Kidney tubule cell (primary cell): Measurements from ENCODE around the gene ITIH6.
"Not testable (repeated sequence)": the region's sequence is repeated elsewhere in the genome, so short reads cannot be mapped to it uniquely, and the experiment has no call there.

ENCODE experiments used
- DNase-seq: peaks from one replicate; pipeline ENCODE4 v3.0.0-alpha.2; 2018; ENCODE audit warnings: low spot score

ITIH6 gene

DNA sequence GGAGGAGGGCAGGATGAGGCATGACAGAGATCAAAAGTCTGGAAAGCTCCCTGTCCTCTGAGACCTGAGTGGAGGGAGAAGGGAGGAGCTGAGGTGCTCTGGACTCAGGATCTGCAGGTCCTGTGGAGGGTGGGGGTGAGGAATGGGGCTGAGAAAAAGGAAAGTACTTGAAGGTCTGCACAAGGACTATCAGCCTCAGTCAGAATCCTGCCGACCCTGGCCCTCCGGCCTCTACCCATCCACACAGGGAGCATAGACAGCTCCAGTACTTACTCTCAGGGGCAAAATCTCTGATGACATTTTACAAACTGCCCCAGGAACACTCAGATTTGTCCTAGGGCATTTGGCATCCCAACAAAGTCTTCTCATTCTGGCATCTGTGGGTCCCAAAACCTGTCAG, 991 bp upstream of the ITIH6 start:
- DNase-seq: no peak

DNA sequence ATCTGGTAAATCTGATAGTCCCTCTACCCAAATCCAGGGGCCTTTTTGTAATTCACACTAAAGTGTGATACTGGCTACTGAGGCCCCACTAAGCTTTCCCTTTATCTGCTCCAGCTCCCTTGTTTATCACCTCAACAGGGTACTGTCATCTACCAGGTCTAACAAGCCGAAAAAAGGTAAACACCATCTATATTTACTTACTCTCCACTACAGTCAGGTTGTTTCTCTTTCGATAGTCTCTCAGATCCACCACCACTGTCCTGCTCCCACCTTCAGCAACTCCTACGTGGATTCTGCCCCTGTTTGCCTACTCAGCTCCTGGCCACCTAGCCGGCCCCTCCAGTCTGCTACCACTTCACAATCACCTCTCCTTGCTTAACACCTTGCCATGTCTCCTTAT, 3.3 kb downstream of the ITIH6 start:
- no peak for DNase-seq

DNA sequence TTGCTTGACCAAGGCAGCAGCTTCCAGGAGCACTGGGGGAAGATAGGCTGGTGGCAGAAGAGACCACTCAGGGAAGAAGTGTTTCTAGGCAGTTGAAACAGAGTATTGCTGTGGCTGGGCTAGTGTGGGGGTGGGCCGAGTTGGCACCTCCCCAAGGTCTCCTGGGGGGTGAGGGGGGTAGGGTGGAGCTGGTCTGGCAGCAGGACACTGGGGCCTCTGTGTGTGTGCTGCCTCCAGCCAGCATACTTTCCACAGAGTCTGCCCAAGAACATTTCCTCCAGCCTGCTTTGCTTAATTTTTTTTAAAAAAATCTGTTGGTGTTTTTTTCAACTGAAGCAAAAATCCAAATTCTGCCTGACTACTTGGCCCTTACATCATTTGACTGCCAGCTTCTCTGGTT, 4.0 kb downstream of the ITIH6 start:
- DNase-seq: no peak

DNA sequence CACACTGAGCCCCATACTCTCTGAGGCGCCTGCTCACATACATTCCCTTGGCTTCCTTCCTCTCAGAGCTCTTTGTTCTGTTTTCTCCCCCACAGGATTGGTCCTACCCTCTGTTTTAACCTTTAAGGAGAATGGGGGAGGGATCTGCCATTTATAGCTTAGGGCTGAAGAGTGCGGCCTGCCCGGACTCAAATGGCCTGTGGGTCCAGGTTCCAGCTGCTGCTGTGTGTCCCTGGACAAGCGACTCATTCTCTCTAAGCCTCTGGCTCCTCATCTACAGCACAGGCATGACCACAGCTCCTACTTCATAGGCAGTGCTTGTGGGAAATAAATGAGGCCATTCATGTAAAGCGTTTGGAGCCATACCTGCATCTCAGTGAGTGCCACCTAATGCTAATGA, 8.7 kb downstream of the ITIH6 start:
- DNase-seq: not testable (repeated sequence)

DNA sequence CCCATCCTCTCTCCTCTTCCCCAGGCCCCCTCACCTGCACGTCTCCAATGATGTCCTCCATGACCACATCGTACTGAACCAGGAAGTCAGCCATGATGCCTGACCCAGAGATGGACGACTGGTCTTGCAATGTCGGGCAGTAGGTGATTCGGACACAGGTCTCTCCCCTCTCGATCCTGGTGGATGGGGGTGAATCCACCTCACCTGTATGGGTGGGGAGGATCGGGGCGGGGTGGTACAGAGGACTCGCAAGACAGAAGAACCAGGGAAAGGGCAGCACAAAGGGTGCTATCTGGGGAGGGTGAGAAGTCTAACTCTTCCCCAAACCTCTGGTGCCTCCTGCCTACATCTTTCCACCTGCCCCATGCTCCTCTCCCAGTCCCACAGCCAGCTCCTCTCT, 9.6 kb downstream of the ITIH6 start:
- no peak for DNase-seq

DNA sequence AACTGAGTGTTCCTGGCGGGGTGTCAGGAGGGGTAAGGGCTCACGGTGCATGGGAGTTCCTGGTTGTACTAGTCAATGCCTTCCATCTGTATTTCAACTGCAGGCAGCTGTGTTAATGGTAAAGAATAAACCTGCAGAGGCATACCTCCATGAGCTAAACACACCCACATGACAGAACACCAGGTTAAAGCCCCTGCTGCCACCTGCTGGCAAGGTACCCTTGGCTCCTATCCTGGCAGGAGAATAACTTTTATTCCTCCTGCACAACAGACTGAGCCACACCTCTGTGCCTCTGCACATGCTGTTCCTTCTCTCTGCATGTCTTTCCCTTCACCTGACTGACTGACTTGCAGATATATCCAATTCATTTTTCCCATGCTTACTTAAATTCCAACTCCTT, 11.1 kb downstream of the ITIH6 start:
- peak; percentile 4 for DNase-seq

DNA sequence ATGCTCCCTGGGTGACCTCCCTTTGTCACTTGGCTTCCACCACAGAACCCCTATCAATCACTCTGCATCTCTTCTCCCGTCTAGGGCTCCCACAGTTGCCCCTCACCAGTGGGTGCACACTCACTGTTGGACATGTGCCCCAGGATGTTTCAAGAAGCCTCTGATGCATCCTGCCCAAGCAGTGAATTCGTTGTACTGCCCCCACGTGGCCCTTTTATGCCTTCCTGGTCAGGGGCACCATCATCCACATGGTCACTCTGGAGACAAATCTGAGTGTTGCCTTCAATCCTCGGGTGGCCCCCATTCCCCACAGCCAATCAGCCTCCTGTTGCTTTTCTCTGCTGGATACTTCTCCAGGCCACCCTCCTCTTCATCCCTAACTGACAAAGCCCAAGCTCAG, 12.2 kb downstream of the ITIH6 start:
- DNase-seq: peak; percentile 3

DNA sequence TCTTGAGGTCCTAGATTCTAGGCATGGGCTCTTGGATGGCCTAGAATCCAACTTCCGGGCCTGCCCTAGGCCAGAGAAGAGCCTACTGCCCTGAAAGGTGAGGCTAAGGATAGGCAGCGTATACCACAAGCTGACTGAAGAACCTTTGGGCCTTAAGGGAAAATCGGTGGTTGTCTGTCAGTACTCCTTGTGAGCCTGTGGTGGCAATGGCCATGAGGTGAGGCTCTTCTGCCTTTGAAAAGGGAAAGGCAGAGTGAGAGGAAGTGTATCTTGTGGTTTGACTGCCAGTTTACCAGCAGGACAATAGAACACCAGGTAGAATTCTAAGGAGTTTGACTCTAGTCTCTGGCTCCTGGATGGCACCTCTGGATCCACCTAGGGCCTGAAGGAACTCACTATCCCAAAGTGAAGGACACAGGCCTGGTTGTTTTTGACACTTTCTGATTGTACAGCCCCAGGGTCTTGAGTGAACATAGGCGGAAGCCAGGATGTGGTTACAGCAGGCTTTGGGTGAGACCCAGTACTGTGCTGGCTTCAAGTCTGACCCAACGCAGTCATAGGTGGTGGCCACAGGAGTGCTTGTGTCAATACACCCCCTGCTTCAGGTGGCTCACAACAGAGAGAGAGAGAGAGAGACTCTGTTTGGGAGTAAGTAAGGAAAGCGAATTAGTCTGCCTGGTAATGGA, 20.9 kb downstream of the ITIH6 start:
- no peak for DNase-seq

DNA sequence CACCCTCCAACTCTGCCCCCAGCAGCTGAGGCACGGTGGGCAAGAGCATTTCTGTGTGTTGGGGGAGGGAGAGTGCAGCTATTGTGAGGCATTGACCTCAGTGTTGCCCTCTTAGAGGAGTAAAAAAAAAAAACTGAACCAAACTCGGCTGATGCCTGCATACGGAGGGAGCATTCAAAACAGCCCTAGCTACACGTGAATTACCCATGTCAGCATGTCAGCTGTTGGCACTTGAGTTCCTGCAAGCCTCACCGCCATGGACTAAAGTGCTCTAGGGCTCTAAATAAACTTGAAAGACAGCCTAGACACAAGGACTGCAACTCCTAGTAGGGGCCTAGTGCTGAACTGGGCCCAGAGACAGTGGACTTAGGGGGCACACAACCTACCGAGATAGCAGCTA, 22.0 kb downstream of the ITIH6 start:
- no peak for DNase-seq

DNA sequence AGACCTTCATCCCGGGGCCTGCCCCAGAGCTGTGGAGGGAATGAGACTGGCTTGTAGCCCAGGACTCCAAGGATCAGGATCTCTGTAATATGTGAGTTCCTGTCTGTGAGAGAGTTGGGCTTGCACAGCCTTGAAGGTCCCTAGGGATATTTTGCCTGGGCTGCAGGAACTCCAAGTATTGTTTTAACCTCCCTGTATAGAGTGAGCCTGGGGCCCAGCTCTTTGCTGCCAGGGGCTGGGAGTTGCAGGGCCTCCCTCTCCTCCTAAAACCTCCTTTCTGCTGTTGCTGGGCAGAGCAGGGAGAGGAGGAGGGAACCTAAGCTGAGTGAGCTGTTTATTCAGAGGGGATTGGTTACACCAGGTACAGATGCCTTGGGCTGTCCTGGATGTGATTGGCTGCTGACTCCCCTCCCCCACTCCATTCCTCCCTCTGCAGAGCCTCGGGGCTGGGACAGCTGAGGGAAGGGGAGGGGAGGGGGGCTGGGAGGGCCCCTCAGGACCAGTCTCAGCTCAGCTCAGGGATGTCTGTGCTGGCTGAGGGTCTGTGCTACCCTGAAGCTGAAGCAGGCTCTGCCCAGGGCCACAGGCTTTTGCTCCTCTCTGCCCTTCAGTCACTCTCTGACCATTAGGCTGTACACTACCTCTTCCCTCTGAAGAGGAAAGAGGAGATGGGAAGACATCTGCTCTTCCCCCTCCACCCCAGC, 23.5 kb downstream of the ITIH6 start:
- not testable (repeated sequence) for DNase-seq

DNA sequence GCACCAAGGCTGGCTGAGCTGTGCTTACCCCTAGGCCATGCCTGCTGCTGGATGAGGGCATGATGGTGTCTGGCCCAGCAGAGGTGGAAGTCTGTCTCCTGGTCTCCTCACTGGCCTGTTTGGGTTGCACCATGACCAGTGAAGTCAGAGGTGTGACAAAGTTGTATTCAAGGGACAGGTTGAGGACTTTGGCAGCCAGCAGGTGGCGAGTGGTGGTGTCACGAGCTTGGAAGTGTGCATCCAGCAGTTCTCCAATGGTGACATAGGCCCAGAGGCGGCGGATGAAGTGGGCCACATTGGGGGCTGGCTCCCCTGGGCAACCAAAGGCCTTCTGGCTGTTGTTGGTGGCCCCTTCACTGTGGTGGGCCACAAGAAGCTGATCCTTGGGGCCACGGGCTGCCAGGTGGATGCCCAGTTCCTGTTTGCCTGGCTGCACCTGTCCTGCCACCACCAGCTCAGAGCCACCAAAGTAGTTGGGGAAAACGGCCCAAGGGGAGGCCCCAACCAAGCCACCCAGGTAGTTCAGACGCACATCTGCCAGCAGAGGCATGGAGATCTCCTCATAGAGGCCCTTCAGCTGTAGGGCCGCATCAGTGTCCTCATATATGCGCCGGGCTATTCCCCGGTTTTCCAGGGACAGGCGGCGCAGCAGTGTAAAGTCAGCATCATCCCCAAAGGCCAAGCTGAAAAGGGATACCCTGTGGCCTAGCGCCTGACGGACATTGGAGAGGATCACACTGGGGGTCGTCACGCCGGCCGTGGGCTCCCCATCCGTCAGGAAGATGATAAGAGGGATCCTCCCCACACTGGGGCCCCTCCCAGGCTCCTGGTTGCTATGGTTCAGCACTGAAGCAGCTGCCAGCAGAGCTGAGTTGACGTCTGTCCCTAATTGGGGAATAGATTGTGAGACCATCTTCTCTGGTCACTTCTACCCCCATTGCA, 39.7 kb downstream of the ITIH6 start:
- DNase-seq: no peak

DNA sequence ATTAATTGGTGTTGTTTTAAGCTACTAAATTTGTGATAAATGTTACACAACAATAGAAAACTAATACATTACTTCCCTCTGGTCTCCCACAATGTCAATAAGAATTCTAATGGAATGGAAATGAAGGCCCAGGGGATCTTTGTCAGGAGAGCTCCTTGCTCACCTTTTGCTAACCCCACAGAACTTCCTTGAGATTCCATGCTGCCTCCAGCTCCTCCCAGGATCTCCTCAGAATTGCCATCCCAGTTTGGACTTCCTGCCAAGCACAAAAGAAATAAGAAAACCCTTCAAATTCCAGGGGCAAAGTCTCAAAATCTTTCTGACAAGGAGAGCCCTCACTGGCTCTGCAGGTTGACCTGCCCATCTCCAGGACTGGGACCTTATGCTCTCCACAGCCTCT, 43.2 kb downstream of the ITIH6 start:
- no peak for DNase-seq

DNA sequence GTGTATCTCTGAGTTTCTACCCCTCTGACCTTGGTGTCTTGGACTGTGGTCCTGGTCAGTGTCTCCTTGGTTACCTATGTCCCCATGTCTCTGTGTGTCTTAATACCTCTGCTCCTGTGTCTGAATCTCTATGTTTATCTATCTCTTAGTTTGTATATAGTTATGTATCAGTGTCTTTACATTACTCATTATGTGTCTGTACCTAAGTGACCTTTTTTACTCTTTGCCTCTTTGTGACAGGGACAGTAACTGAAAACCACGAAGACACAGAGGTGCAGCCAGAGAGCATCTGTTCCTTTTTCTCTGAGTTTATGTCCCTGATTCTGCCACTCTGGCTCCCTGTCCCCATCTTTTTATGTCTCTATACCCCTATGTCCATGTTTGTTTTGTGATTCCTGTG, 49.4 kb downstream of the ITIH6 start:
- DNase-seq: no peak

DNA sequence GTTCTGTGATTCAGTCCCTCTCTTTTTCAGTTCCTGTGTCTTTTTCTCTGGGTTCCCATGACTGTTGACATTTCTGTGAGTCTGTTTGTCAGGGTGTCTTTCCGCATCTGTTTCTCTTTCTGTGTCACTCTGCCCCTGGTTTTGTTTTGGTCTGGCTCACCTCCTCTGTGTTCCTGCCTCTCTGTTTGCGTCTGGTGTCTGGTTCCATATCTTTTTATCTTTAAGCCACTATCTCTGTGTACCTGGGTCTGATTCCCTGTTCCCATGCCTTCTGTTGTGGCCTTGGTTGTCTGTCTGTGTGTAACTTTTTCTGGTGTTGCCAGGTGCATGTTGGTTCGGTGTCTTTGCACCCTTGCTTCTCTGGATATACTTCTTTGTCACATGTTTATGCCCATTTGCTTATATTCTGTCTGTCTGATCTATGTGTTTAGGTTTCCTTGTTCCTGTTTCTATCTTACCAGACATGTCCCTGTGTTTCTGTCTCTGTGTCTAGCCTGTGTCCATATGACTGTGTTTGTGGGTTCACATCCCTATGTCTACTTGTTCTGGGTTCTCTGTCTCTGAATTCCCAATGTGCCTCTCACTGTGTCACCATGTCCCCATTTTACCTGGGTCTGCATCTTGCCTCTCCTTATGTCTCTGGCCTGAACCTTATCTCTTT, 50.2 kb downstream of the ITIH6 start:
- no peak for DNase-seq

DNA sequence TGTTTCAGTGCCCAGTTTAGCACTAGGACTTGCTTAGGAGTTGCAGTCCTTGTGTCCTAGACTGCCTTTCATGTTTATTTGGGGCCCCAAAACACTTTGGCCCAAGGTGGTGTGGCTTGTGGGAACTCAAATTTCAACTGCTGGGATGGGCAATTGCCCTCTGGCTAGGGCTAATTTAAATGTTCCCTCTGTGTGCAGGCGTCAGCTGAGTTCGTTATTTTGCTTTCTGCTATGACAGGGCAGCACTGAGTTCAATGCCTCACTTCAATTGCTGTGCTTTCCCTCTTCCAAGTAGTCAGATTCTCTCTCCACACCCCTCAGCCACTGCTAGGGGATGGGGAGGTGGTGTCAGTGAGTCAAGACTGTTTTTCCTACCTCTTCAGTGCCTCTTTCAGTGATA, 51.1 kb downstream of the ITIH6 start:
- no peak for DNase-seq

DNA sequence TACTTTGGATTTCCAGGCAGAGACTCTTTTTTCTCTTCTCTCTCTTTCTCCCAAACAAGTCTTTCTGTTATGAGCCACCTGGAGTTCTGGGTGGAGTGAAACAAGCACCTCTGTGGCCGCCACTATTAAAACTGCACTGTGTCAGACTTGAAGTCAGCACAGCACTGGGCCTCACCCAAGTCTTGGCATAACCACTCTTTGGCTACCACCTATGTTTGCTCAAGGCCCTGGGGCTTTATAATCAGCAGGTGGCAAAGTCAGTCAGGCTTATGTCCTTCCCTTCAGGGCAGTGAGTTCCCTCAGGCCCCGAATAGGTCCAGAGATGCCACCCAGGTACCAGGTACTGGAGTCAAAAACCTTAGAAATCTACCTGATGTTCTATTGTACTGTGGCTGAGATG, 52.4 kb downstream of the ITIH6 start:
- DNase-seq: no peak

DNA sequence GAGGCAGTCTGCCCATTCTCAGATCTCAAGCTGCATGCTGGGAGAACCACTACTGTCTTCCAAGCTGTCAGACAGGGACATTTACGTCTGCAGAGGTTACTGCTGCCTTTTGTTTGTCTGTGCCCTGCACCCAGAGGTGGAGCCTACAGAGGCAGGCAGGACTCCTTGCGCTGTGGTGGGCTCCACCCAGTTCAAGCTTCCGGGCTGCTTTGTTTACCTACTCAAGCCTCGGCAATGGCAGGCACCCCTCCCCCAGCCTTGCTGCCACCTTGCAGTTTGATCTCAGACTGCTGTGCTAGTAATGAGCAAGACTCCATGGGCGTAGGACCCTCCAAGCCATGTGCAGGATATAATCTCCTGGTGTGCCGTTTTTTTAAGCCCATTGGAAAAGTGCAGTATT, 59.5 kb downstream of the ITIH6 start:
- DNase-seq: not testable (repeated sequence)

DNA sequence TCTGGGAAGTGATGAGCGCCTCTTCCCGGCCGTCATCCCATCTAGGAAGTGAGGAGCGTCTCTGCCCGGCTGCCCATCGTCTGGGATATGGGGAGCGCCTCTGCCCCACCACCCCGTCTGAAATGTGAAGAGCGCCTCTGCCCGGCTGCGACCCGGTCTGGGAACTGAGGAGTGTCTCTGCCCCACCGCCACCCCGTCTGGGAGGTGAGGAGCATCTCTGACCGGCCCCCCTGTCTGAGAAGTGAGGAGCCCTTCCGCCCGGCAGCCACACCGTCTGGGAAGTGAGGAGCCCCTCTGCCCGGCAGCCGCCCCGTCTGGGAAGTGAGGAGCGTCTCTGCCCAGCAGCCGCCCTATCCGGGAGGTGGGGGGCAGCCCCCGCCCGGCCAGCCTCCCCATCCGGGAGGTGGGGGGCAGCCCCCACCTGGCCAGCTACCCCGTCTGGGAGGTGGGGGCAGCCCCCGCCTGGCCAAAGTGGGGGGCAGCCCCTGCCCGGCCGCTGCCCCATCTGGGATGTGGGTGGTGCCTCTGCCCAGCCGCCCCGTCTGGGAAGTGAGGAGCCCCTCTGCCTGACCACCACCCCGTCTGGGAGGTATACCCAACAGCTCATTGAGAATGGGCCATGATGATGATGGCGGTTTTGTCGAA, 61.6 kb downstream of the ITIH6 start:
- not testable (repeated sequence) for DNase-seq

DNA sequence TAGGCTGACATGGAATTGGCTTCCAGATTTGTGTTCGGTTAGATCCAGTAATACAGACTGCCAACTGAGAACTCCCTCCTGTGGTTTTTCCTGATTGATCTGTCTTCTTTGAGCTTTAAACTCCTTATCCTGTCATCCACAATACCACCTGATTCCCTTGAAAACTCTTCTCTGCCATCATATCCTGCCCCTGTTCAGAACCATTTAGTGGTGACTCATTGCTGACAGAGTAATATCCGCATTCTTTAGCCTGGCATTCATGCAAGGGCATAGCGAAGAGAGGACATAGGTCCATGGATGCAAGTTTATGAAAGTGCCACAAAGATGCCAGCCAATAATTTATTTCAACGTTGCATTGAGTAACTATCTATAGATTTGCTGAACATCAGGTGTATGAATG, 76.6 kb downstream of the ITIH6 start:
- peak; percentile 62 for DNase-seq

DNA sequence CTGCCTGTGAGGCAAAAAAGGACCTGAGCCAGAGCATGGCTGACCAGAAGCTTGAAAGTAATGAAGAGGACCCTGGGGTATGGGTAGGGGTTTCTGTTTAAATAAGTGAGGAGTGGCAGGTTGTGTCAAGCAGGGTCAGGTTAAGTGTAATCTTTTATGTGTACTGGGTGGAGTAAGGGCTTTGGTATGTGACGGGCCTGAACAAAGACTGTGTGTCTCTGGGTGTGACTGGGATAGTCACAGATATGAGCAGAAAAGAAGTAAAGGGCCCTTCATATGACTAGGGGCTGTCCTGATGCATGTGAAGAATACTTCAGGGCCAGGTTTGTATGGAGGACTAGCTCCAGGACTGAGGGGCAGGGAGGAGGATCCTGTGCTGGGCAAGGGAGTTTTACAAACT, 82.4 kb downstream of the ITIH6 start:
- DNase-seq: no peak

DNA sequence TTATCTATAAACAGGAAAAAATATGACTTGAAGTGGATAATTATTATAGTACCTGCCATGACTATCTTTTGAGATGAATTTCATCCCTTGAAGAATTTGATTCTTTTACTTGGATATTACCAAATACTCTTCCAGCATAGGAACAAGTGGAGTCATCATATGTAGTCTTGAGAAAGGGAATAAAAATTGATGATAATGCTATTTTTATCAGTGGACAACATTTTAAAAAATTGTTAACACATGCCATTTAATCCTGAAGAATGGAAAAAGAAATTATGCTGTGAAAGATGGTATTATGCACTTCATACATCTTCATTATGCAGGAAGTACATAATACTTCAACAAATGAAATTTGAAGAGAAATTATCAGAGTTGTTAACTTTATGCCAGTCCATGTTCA, 83.6 kb downstream of the ITIH6 start:
- no peak for DNase-seq

DNA sequence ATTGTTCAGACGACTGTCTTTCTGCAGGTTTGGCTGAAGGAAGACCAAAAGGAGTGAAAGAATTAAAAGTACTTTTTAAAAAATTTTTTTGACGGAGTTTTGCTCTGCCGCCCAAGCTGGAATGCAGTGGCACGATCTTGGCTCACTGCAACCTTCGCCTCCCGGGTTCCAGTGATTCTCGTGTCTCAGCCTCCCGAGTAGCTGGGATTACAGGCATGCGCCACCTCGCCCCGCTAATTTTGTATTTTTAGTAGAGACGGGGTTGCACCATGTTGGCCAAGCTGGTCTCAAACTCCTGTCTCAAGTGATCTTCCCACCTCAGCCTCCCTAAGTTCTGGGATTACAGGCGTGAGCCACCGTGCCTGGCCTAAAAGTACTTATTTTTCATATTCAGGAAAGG, 86.3 kb downstream of the ITIH6 start:
- DNase-seq: no peak
